MG63 (cell line): Measurements from ENCODE around the gene CDC42EP3. TPM values are rescaled to one million over a fixed set of nuclear protein-coding genes. Genes with fewer than 3 reads are reported as not detected.

Experiments used
- DNase-seq: peaks from one replicate; pipeline ENCODE4 v3.0.0-alpha.2; 2020
- H3K27me3 ChIP-seq: fragments of 250-450 bp; sonication (Bioruptor Pico); 2 replicates; pipeline ENCODE4 v1.5.1; 2020; ENCODE audit warnings: mild to moderate bottlenecking, moderate library complexity
- H3K36me3 ChIP-seq: fragments of 250-450 bp; sonication (Bioruptor Pico); 2 replicates; pipeline ENCODE4 v1.5.1; 2020; ENCODE audit warnings: mild to moderate bottlenecking, moderate library complexity
- H3K4me3 ChIP-seq: fragments of 250-450 bp; sonication (Bioruptor Pico); 2 replicates; pipeline ENCODE4 v1.5.1; 2020; ENCODE audit warnings: mild to moderate bottlenecking, moderate library complexity
- H3K9me3 ChIP-seq: fragments of 250-450 bp; sonication (Bioruptor Pico); 2 replicates; pipeline ENCODE4 v1.5.1; 2020; ENCODE audit warnings: mild to moderate bottlenecking, moderate library complexity
- total RNA-seq: library from RNA; depleted of rRNA; stranded (reverse); fragments of >200 nt; shearing (Covaris generic); gene quantifications from 2 replicates; pipeline ENCODE4 v1.2.3, GENCODE V29; 2014; ENCODE audit warnings: low replicate concordance

Gene CDC42EP3
- total RNA-seq, 1 experiment from 2014 or later: 32.4 TPM

DNA sequence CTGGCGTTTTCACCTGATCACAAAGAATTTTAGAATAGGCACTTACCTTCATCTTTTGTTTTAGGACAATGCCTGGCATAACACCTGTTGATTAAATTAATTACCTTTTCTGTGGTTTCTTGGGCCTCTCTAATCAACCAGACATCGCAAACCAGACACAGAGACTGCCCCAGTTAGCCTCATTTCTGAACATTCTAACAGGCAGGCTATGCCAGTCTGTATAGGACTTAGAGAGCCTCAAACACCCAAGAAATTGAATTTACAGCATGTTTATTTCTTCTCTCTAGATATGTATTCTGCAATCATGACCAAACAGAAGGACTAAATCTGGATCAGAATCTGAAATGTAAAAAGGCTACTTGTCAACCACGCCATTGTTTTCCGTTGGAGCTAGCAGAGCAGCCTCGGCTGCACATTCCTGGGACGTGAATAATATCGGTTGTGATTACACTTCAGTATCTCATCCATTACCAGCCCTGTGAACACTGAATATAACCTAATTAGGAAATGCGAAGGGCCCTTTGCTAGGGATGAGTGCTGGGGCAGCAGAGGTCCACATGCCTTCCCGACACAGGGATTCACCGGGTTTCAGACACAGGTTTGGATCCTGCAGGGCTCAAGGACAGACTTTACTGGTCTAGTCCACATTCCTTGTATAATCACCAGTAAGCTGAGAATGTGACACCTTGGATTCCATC is 17.5 kb upstream of the CDC42EP3 start:
- Histone ChIP-seq H3K27me3 (no peaks in the 10 kb centered on the region), H3K9me3 (peaks cover 2% of the 10 kb centered on the region; the same call in 1 of the 2 replicates), H3K36me3 (no peaks in the 10 kb centered on the region), H3K4me3 (no peak overlapping the region)
- no peak for DNase-seq

- no peak for DNase-seq
- no peak overlapping the region for H3K4me3 ChIP-seq
- H3K27me3 ChIP-seq: no peaks in the 10 kb centered on the region
- peaks cover 2% of the 10 kb centered on the region; the same call in 1 of the 2 replicates for H3K9me3 ChIP-seq
- H3K36me3 ChIP-seq: no peaks in the 10 kb centered on the region
These were observed 15.5 kb upstream of the CDC42EP3 start for GRCh38 chr2:37686792-37687526.

- Histone ChIP-seq H3K27me3 (no peaks in the 10 kb centered on the region), H3K4me3 (no peak overlapping the region), H3K9me3 (peaks cover 2% of the 10 kb centered on the region; the same call in 1 of the 2 replicates), H3K36me3 (no peaks in the 10 kb centered on the region)
- no peak for DNase-seq
These were observed 13.4 kb upstream of the CDC42EP3 start for GRCh38 chr2:37684809-37685208.

DNA sequence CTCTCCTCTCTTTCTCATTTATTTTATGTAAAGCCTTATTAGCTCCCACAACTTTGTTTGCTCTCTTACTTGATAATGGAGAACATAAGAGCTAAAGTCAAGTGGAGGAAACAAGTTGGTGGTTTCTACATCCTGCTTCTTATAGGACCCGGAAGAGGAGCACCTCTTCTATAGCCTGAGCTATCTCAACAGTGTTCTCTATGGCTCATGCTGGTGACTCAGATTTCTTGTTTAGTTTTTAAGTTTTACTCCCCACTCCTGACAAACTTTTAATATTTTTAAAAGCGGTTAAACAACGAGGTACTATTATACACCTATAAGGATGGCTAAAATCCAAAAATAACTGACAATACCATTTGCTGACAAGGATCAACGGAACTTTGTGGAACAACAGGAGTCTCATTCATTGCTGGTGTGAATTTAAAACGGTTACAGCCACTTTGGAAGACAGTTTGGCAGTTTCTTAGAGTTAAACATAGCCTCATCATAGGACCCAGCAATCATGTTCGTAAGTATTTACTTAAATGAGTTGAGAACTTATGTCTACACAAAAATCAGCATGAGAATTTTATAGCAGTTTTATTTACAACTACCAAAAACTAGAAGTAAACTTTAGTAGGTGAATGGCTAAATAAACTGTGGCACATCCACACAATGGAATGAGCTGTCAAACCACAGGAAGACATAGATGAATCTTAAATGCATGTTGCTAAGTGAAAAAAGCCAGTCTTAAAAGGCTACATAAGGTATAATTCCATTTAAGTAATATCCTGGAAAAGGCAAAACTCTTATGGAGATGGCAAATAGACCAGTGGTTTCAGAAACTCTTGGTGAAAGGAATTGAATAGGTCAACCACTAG is 12.7 kb upstream of the CDC42EP3 start:
- H3K9me3 ChIP-seq: peaks cover 2% of the 10 kb centered on the region; the same call in 1 of the 2 replicates
- H3K36me3 ChIP-seq: no peaks in the 10 kb centered on the region
- H3K4me3 ChIP-seq: no peak overlapping the region
- DNase-seq: no peak
- H3K27me3 ChIP-seq: no peaks in the 10 kb centered on the region

- Histone ChIP-seq H3K36me3 (no peaks in the 10 kb centered on the region), H3K9me3 (peaks cover 2% of the 10 kb centered on the region; the same call in 1 of the 2 replicates), H3K4me3 (no peak overlapping the region), H3K27me3 (no peaks in the 10 kb centered on the region)
- DNase-seq: no peak
These were observed 11.8 kb upstream of the CDC42EP3 start for GRCh38 chr2:37683241-37683640.

GRCh38 chr2:37682473-37682872 is 11.0 kb upstream of the CDC42EP3 start:
- H3K9me3 ChIP-seq: peaks cover 2% of the 10 kb centered on the region; the same call in 1 of the 2 replicates
- DNase-seq: no peak
- H3K4me3 ChIP-seq: no peak overlapping the region
- H3K27me3 ChIP-seq: no peaks in the 10 kb centered on the region
- H3K36me3 ChIP-seq: no peaks in the 10 kb centered on the region

DNA sequence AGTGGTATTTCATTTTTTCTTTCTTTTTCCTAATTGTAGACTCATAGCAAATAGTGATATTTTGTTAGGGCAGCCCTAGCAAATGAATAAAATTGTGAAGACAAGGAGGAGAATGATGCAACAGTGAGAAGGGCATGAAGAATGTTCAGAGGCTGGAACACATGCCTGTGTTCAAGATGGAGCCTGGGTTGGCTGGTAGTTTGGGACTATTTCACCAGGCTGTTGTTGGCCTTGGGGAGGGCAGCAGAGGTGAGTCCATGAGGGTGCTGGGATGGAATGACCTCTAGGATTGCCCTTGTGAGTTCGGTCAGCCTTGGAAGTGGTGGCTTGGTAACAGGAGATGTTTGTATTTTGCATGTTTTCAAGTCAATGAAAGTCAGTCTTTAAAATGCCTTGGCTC is 10.1 kb upstream of the CDC42EP3 start:
- no peak overlapping the region for H3K4me3 ChIP-seq
- no peaks in the 10 kb centered on the region for H3K36me3 ChIP-seq
- no peak for DNase-seq
- peaks cover 2% of the 10 kb centered on the region; the same call in 1 of the 2 replicates for H3K9me3 ChIP-seq
- no peaks in the 10 kb centered on the region for H3K27me3 ChIP-seq

- no peaks in the 10 kb centered on the region for H3K36me3 ChIP-seq
- H3K27me3 ChIP-seq: no peaks in the 10 kb centered on the region
- H3K9me3 ChIP-seq: peaks cover under 1% of the 10 kb centered on the region; the same call in 1 of the 2 replicates
- no peak for DNase-seq
- H3K4me3 ChIP-seq: no peak overlapping the region
These were observed 7.7 kb upstream of the CDC42EP3 start for GRCh38 chr2:37679072-37679695.

- no peak for DNase-seq
- no peaks in the 10 kb centered on the region for H3K27me3 ChIP-seq
These were observed 4.8 kb upstream of the CDC42EP3 start for GRCh38 chr2:37676274-37676673.

DNA sequence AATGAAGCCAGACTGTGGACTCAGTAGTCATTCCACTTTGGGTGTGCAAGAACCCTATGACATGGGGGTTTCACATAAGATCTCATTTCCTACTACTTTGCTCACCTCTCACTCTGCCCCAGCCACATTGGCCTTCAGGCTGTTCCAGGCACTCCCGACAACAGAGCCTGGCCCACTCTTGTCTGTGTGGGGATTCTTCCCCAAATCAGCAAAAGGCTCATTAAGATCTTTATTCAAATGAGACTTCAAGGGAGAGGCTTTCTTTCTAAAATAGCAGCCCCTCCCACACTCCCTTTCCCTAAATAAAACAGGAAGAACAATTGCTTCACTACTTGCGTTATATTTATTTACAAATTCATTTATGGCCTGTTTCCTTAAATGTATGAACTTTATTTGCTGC is 3.5 kb upstream of the CDC42EP3 start:
- H3K36me3 ChIP-seq: peaks cover 3% of the 10 kb centered on the region
- DNase-seq: no peak
- no peak overlapping the region for H3K4me3 ChIP-seq
- H3K27me3 ChIP-seq: no peaks in the 10 kb centered on the region
- no peaks in the 10 kb centered on the region for H3K9me3 ChIP-seq

More at GRCh38 chr2:37676274-37676673, 4.8 kb upstream of the CDC42EP3 start:
- H3K36me3 ChIP-seq: no peaks in the 10 kb centered on the region
- H3K4me3 ChIP-seq: no peak overlapping the region
- no peaks in the 10 kb centered on the region for H3K9me3 ChIP-seq

- no peak for DNase-seq
- Histone ChIP-seq H3K9me3 (no peaks in the 10 kb centered on the region), H3K4me3 (peak overlapping the region; percentile 96), H3K36me3 (peaks cover 20% of the 10 kb centered on the region), H3K27me3 (no peaks in the 10 kb centered on the region)
These were observed 1.4 kb upstream of the CDC42EP3 start for GRCh38 chr2:37672870-37673184.

GRCh38 chr2:37672104-37672869 is 845 bp upstream of the CDC42EP3 start:
- Histone ChIP-seq H3K27me3 (no peaks in the 10 kb centered on the region), H3K36me3 (peaks cover 25% of the 10 kb centered on the region), H3K4me3 (peak overlapping the region; percentile 96), H3K9me3 (no peaks in the 10 kb centered on the region)
- DNase-seq: peak; percentile 82

- H3K27me3 ChIP-seq: no peaks in the 10 kb centered on the region
- H3K4me3 ChIP-seq: peak overlapping the region; percentile 96
- H3K36me3 ChIP-seq: peaks cover 30% of the 10 kb centered on the region
- DNase-seq: no peak
- no peaks in the 10 kb centered on the region for H3K9me3 ChIP-seq
These were observed 318 bp upstream of the CDC42EP3 start for GRCh38 chr2:37671816-37672103.

DNA sequence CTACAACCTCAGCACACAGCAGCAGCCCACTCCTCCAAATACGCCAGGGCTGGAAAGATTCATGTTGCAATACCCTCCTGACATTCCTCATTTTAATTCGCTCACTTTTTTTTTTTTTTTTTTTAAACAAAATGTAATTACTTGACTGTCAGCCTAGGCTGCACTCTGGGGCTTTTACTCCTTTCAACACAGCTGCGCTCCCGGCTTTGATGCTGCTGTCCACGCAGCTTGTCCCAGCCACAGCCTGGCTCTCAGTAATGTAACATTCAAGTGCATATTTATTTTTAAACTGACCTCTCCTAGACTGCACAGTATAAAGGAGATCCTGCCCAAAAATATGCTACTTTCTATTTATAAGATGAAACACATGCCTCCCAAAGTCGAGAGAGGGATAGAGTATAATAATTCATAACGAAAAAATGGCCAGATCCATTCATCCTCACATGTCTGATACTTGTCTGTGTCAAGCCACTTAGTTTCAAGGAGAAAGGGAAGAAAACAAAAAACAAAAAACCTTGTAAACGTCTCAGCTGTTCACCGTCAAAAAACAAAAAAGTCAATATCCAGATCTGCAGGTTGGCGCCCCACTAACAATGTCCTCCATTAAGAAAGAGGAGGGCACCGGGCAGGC is 949 bp downstream of the CDC42EP3 start:
- Histone ChIP-seq H3K27me3 (no peaks in the 10 kb centered on the region), H3K4me3 (peak overlapping the region; percentile 96), H3K9me3 (no peaks in the 10 kb centered on the region), H3K36me3 (peaks cover 43% of the 10 kb centered on the region)
- no peak for DNase-seq

DNA sequence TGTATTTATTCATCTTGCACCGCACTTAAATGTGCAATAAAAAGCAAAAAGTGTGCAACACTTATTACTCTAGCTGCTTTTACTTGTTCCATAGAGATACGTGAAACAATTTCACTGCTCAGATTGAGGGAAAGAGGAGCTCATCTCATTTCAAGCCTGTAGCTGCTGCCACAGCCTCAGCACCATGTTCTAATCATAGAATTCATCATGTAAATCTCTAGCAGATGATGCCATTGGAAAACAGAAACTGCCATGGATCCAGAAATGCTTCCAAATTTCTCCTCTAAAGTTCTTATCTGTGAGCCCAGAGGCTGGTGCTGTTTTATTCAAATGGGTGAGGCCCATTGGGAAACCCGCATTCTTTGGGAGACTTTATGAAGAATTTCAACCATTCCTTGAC is 2.0 kb downstream of the CDC42EP3 start:
- DNase-seq: no peak
- Histone ChIP-seq H3K27me3 (no peaks in the 10 kb centered on the region), H3K36me3 (peaks cover 53% of the 10 kb centered on the region), H3K4me3 (peak overlapping the region; percentile 96), H3K9me3 (no peaks in the 10 kb centered on the region)

DNA sequence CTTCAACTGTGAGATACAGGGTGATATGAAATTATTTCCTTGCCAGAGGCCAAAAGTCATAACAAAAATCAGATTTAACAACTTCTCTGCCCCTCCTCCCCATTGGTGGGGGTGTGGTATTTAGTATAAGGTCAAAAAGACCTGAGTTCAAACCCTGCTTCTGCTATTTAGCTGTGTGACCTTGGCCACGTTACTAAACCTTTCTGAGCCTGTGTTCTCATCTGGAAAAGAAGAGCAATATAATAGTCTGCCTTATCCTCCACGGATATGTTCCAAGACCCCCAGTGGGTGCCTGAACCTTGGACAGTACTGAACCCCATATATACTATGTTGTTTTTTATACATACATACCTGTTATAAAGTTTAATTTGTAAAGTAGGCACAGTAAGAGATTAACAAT is 3.7 kb downstream of the CDC42EP3 start:
- peaks cover 64% of the 10 kb centered on the region for H3K36me3 ChIP-seq
- DNase-seq: no peak
- H3K9me3 ChIP-seq: no peaks in the 10 kb centered on the region
- H3K27me3 ChIP-seq: no peaks in the 10 kb centered on the region
- peak overlapping the region; percentile 96 for H3K4me3 ChIP-seq
